Panc1 (cell line): ENCODE measurements around the gene LRMDA. TPM values are rescaled to one million over a fixed set of nuclear protein-coding genes. Genes with fewer than 3 reads are reported as not detected.

ENCODE experiments used
- ATAC-seq: fragments of 200-7000 bp; cut with Tn5 transposase; 2 replicates; pipeline ENCODE4 v1.9.1; 2020; ENCODE audit warnings: mild to moderate bottlenecking, moderate library complexity
- BruUV-seq: library from RNA; stranded (reverse); fragments of 400-500 nt; replicated peaks from 2 replicates; lab custom pipeline; 2021; lab: Mats Ljungman, UMichigan
- CTCF ChIA-PET: fragments of 300-600 bp; sonication (Branson Sonifier 250); formaldehyde crosslinking; loops from one replicate; lab custom pipeline; 2022; ENCODE audit warnings: antibody characterized with exemption; lab: Charles Lee
- POLR2A ChIA-PET: fragments of 300-600 bp; sonication (Branson Sonifier 250); formaldehyde crosslinking; loops from one replicate; lab custom pipeline; 2022; ENCODE audit warnings: antibody characterized with exemption; lab: Charles Lee
- DNase-seq: peaks from one replicate; pipeline ENCODE4 v3.0.0-alpha.2; 2010; ENCODE audit warnings: low read depth, low spot score
- H3K27ac ChIP-seq: 2 replicates; pipeline ENCODE4 v1.5.1; 2011; ENCODE audit warnings: mild to moderate bottlenecking, low read length, inconsistent platforms
- H3K27me3 ChIP-seq: fragments of 200-500 bp; sonication (Bioruptor generic); 2 replicates; pipeline ENCODE4 v1.6.0; 2014; ENCODE audit warnings: low read length, inconsistent platforms; ENCODE audit not compliant: control insufficient read depth, insufficient read depth
- H3K36me3 ChIP-seq: fragments of 200-500 bp; sonication (Bioruptor generic); 2 replicates; pipeline ENCODE4 v1.5.1; 2014; ENCODE audit warnings: inconsistent platforms, mild to moderate bottlenecking, low read length, moderate library complexity; ENCODE audit not compliant: control insufficient read depth, insufficient read depth
- H3K4me1 ChIP-seq: 2 replicates; pipeline ENCODE4 v1.5.1; 2011; ENCODE audit warnings: inconsistent platforms, mild to moderate bottlenecking, low read length, moderate library complexity; ENCODE audit not compliant: control insufficient read depth, insufficient read depth
- H3K4me3 ChIP-seq, 2 experiments: 2 replicates each; pipeline ENCODE4 v1.5.1; 2011 to 2012; ENCODE audit warnings: low read depth in 2 of 2, low read length in 2 of 2, mild to moderate bottlenecking in 2 of 2, inconsistent platforms in 1 of 2, moderate library complexity in 1 of 2
- H3K9me3 ChIP-seq: fragments of 200-500 bp; sonication (Bioruptor generic); 2 replicates; pipeline ENCODE4 v1.5.1; 2014; ENCODE audit warnings: low read depth, mild to moderate bottlenecking, inconsistent platforms, low read length, moderate library complexity; ENCODE audit not compliant: control insufficient read depth, insufficient read depth
- CTCF ChIP-seq: fragments of 450-650 bp; IDR thresholded peaks from 2 replicates; pipeline ENCODE4 v1.5.1; 2017; ENCODE audit warnings: mild to moderate bottlenecking
- POLR2AphosphoS5 ChIP-seq: IDR thresholded peaks from 2 replicates; pipeline ENCODE4 v1.6.1; 2012; ENCODE audit warnings: mild to moderate bottlenecking, low read depth, low read length, moderate library complexity
- REST ChIP-seq, 2 experiments: IDR thresholded peaks; 2 replicates each; pipeline ENCODE4 v1.6.1; 2011 to 2012; ENCODE audit warnings: low read depth in 2 of 2, control low read depth in 1 of 2, low read length in 1 of 2, mild to moderate bottlenecking in 1 of 2, moderate library complexity in 1 of 2; ENCODE audit not compliant: insufficient read depth in 1 of 2
- SIN3A ChIP-seq: IDR thresholded peaks from 2 replicates; pipeline ENCODE4 v1.6.1; 2012; ENCODE audit warnings: low read depth, mild to moderate bottlenecking, low read length, moderate library complexity, borderline replicate concordance; ENCODE audit not compliant: insufficient read depth
- TCF7L2 ChIP-seq: IDR thresholded peaks from 2 replicates; pipeline ENCODE4 v1.6.1; 2011; ENCODE audit warnings: mild to moderate bottlenecking, low read depth, low read length, inconsistent platforms
- in situ Hi-C: cut with HindIII; loops from 2 replicates; pipeline ENCODE4 v1.10.0; 2016; ENCODE audit warnings: low sequenced_read_pairs, low pct_unique_long_range_greater_than_20kb
- intact Hi-C: fragments of 100-400 bp; cut with micrococcal nuclease; formaldehyde crosslinking; loops from one replicate; pipeline ENCODE4 v1.10.0; 2022; ENCODE audit not compliant: unreplicated experiment
- total RNA-seq: library from RNA; stranded (reverse); gene quantifications from one replicate; pipeline ENCODE4 v1.2.1, GENCODE V29; 2021; ENCODE audit not compliant: unreplicated experiment

LRMDA gene
- total RNA-seq, 1 experiment from 2014 or later: 1.2 TPM

- Histone ChIP-seq H3K4me3 (no peak overlapping the region), H3K9me3 (no peaks in the 10 kb centered on the region), H3K4me1 (no peaks in the 10 kb centered on the region), H3K36me3 (no peaks in the 10 kb centered on the region), H3K27ac (no peak overlapping the region), H3K27me3 (no peaks in the 10 kb centered on the region)
- ChIA-PET POLR2A (no interaction called here), CTCF (no interaction called here)
- ATAC-seq (no peak), DNase-seq (no peak)
- in situ Hi-C loops: no loop called here
- BruUV-seq: no TSS peak
- intact Hi-C loops: no loop called here
- TF ChIP-seq CTCF: no peak
- no peak for TF ChIP-seq REST (IDR thresholded peaks at IDR 0.05; ENCODE audit: insufficient read depth in 1 of 2, low read depth in 2 of 2, low read length in 1 of 2)
- no peak for TF ChIP-seq TCF7L2
- TF ChIP-seq SIN3A: no peak
- no peak for TF ChIP-seq POLR2AphosphoS5
Observed at GRCh38 chr10:76577455-76577854, 1146.0 kb downstream of the LRMDA start.

DNA sequence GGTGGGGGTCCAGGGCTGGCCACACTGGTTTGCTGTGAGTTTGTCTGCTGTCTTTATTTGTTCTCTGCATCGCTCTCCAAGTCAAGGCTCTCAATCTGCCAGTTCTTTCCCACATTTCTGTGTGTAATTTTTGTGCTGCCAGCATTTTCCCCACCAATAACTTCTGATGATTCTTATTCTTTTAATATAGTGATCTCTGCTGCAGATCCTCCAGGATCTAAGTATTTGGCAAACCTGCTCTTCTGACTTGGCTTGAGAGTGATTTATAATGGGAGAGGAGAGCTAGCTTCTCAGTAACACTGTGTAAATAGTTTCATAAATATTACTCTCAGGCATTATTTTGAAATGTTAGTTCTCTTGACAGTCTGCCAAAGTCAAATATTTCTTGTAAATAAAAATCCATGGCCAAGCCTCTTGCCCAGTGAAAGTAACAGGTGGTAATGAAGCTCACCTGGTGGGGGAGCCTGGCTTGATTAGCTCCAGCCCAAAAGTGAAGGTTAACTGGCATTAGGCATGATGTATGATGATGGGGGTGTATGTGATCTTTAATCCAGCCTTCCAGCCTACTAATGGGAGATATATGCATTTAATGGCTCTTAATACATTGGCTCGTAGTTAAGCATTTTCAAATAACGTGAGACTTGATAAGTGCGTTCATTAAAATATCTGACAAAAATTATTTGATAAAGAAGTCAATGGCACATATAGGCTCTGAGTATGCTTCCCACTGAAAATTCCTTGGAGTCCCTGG is 1150.3 kb downstream of the LRMDA start:
- ATAC-seq: no peak
- intact Hi-C loops: no loop called here
- POLR2A ChIA-PET: no interaction called here
- H3K27me3 ChIP-seq: peaks cover 2% of the 10 kb centered on the region; the same call in 1 of the 2 replicates
- TF ChIP-seq TCF7L2 (no peak), SIN3A (no peak), CTCF (no peak), REST (IDR thresholded peaks at IDR 0.05; ENCODE audit: insufficient read depth in 1 of 2, low read depth in 2 of 2, low read length in 1 of 2) (no peak)
- no peaks in the 10 kb centered on the region for H3K4me1 ChIP-seq
- no peak for DNase-seq
- H3K4me3 ChIP-seq: no peak overlapping the region
- BruUV-seq: no TSS peak
- CTCF ChIA-PET: no interaction called here
- H3K27ac ChIP-seq: no peak overlapping the region
- no peaks in the 10 kb centered on the region for H3K9me3 ChIP-seq
- H3K36me3 ChIP-seq: no peaks in the 10 kb centered on the region
- in situ Hi-C loops: no loop called here
